ENCODE results near the gene EXPH5. TPM values are rescaled to one million over a fixed set of nuclear protein-coding genes. Genes with fewer than 3 reads are reported as not detected.

Gene EXPH5
- total RNA-seq, 4 donors from 2014 or later, result 19.8 to 73.8 (median 33.2) TPM

DNA sequence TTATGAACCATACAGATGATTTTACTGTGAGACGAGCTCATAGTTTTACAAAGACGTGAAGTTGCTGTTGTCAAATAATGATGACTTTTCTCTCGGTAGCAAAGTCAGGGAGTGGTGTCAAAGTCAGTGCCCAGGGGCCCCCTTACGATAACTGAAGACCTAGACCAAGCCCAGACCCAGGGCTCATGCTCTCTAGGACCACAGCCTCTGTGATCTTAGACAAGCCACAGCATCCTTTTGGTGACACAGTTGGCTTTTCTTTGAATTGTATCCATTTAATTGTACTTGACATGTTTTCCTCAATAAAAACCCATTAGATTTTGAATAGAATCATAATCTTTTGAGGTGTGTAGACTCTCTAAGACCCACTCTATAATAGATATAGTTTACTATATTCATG is 77.4 kb downstream of the EXPH5 start:
- 68 to 97% methylated on average over 3 to 4 of the region's 4 CpGs for WGBS, 2 donors (ENCODE audit: low coverage in 1 of 2)
- in situ Hi-C loops (cut with MboI; ENCODE audit: low pct_ligation_motif_present in 1 of 4, low pct_unique_long_range_greater_than_20kb in 1 of 4, low sequenced_read_pairs in 3 of 4), result no loop called here

DNA sequence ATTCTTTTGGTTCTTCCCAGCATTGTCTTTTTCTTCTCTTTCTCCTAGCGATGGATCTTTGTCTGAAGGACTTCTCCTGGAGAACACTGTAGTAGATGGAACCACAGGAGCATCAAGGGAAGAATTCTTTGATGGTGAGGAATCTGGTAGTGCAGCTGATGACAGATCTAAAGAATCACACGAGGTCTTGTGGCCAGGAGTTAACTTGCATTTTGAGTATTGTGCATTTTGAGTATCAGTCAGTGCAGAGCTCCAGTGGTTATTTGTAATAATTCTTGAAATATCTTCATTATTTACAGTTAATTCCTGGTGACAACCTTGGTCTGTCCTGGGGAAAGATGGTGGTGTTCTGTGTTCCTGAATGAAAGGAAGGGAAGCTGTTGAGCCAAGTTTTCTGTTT is 80.9 kb downstream of the EXPH5 start:
- peaks cover 0 to 15% (median 3%) of the 10 kb centered on the region in 4 donors for H3K36me3 ChIP-seq
- TF ChIP-seq POLR2A (IDR thresholded peaks at IDR 0.05), result no peak
- no peak for TF ChIP-seq EP300 (IDR thresholded peaks at IDR 0.05; ENCODE audit: low read depth)
- no peak for TF ChIP-seq POLR2AphosphoS5 (IDR thresholded peaks at IDR 0.05)
- TF ChIP-seq, protein P1, sequence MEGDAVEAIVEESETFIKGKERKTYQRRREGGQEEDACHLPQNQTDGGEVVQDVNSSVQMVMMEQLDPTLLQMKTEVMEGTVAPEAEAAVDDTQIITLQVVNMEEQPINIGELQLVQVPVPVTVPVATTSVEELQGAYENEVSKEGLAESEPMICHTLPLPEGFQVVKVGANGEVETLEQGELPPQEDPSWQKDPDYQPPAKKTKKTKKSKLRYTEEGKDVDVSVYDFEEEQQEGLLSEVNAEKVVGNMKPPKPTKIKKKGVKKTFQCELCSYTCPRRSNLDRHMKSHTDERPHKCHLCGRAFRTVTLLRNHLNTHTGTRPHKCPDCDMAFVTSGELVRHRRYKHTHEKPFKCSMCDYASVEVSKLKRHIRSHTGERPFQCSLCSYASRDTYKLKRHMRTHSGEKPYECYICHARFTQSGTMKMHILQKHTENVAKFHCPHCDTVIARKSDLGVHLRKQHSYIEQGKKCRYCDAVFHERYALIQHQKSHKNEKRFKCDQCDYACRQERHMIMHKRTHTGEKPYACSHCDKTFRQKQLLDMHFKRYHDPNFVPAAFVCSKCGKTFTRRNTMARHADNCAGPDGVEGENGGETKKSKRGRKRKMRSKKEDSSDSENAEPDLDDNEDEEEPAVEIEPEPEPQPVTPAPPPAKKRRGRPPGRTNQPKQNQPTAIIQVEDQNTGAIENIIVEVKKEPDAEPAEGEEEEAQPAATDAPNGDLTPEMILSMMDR (IDR thresholded peaks at IDR 0.05), result no peak
- no peak overlapping the region for H3K4me3 ChIP-seq
- no peaks in the 10 kb centered on the region for H3K27me3 ChIP-seq
- no peaks in the 10 kb centered on the region for H3K9me3 ChIP-seq
- in situ Hi-C loops (cut with MboI; ENCODE audit: low pct_ligation_motif_present in 1 of 4, low pct_unique_long_range_greater_than_20kb in 1 of 4, low sequenced_read_pairs in 3 of 4), result no loop called here
- WGBS, 2 donors (ENCODE audit: low coverage in 1 of 2), result 73 to 100% methylated on average over 1 to 2 of the region's 2 CpGs
- intact Hi-C loops (cut with DNase I; ENCODE audit: low total_unique reads), result no loop called here
- no peak for DNase-seq
- H3K27ac ChIP-seq, result no peak overlapping the region
- peaks cover 2 to 7% (median 6%) of the 10 kb centered on the region in 4 donors for H3K4me1 ChIP-seq

More for the DNA sequence above, 77.4 kb downstream of the EXPH5 start:
- H3K9me3 ChIP-seq, result no peaks in the 10 kb centered on the region
- no peak for DNase-seq
- H3K27me3 ChIP-seq, result no peaks in the 10 kb centered on the region
- intact Hi-C loops (cut with DNase I; ENCODE audit: low total_unique reads), result no loop called here
- H3K4me1 ChIP-seq, result no peaks in the 10 kb centered on the region
- peaks cover 0 to 15% (median 3%) of the 10 kb centered on the region in 4 donors for H3K36me3 ChIP-seq
- TF ChIP-seq POLR2A (IDR thresholded peaks at IDR 0.05) (no peak), EP300 (IDR thresholded peaks at IDR 0.05; ENCODE audit: low read depth) (no peak), POLR2AphosphoS5 (IDR thresholded peaks at IDR 0.05) (no peak)
- TF ChIP-seq, protein P1 (IDR thresholded peaks at IDR 0.05), result no peak
- H3K27ac ChIP-seq, result no peak overlapping the region
- H3K4me3 ChIP-seq, result no peak overlapping the region

GRCh38 chr11:108511851-108512474 is 81.6 kb downstream of the EXPH5 start:
- intact Hi-C loops (cut with DNase I; ENCODE audit: low total_unique reads), result no loop called here
- H3K4me1 ChIP-seq, result peaks cover 2 to 7% (median 6%) of the 10 kb centered on the region in 4 donors
- H3K4me3 ChIP-seq, result no peak overlapping the region
- no peak for TF ChIP-seq EP300 (IDR thresholded peaks at IDR 0.05; ENCODE audit: low read depth)
- no peak for TF ChIP-seq POLR2AphosphoS5 (IDR thresholded peaks at IDR 0.05)
- TF ChIP-seq POLR2A (IDR thresholded peaks at IDR 0.05), result no peak
- TF ChIP-seq, protein P1 (IDR thresholded peaks at IDR 0.05), result no peak
- peaks cover 0 to 15% (median 3%) of the 10 kb centered on the region in 4 donors for H3K36me3 ChIP-seq
- no peaks in the 10 kb centered on the region for H3K27me3 ChIP-seq
- 87 to 100% methylated on average over 1 to 2 of the region's 2 CpGs for WGBS, 2 donors (ENCODE audit: low coverage in 1 of 2)
- no peak for DNase-seq
- no peaks in the 10 kb centered on the region for H3K9me3 ChIP-seq
- no peak overlapping the region for H3K27ac ChIP-seq
- in situ Hi-C loops (cut with MboI; ENCODE audit: low pct_ligation_motif_present in 1 of 4, low pct_unique_long_range_greater_than_20kb in 1 of 4, low sequenced_read_pairs in 3 of 4), result no loop called here

- no peak for DNase-seq
- in situ Hi-C loops (cut with MboI; ENCODE audit: low pct_ligation_motif_present in 1 of 4, low pct_unique_long_range_greater_than_20kb in 1 of 4, low sequenced_read_pairs in 3 of 4), result no loop called here
- TF ChIP-seq, protein P1 (IDR thresholded peaks at IDR 0.05), result no peak
- TF ChIP-seq POLR2AphosphoS5 (IDR thresholded peaks at IDR 0.05) (no peak), EP300 (IDR thresholded peaks at IDR 0.05; ENCODE audit: low read depth) (no peak)
Measured at GRCh38 chr11:108508653-108509593, 84.6 kb downstream of the EXPH5 start.

More at GRCh38 chr11:108508653-108509593, 84.6 kb downstream of the EXPH5 start:
- Histone ChIP-seq H3K27me3 (no peaks in the 10 kb centered on the region), H3K4me3 (no peak overlapping the region), H3K4me1 (peaks cover 2 to 7% (median 6%) of the 10 kb centered on the region in 4 donors), H3K27ac (peak overlapping the region; percentile 13 to 61 (median 48)), H3K9me3 (no peaks in the 10 kb centered on the region), H3K36me3 (peaks cover 0 to 9% (median 3%) of the 10 kb centered on the region in 4 donors)
- WGBS, 2 donors (ENCODE audit: low coverage in 1 of 2), result 41 to 58% methylated on average over 3 of the region's 3 CpGs
- intact Hi-C loops (cut with DNase I; ENCODE audit: low total_unique reads), result no loop called here

All from transverse colon (tissue), 4 donors.